Activated CD4-positive, alpha-beta T cell treated with anti-CD3 and anti-CD28 coated beads for 1 hour (primary cell): ENCODE results near the gene MUC20.
"Not testable (repeated sequence)": the region's sequence is repeated elsewhere in the genome, so short reads cannot be mapped to it uniquely, and the experiment has no call there.

ENCODE experiments used
- DNase-seq: peaks from one replicate; pipeline ENCODE4 v3.0.0-alpha.2; 2020

The MUC20 gene

DNA sequence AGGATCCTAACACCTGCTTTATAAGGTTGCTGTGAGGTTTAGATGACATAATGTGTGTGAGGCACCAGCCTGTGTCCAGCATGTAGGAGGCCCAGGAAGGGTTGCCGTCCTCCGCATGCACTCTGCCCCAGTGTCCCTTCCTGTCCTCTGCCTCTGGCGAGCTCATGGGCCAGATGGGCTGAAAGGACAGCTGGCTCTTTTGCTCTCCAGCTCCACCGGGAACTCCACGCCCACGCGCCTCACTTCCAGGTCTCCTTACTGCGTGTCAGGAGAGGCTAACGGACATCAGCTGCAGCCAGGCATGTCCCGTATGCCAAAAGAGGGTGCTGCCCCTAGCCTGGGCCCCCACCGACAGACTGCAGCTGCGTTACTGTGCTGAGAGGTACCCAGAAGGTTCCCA lies 12.2 kb downstream of the MUC20 start:
- DNase-seq = no peak

DNA sequence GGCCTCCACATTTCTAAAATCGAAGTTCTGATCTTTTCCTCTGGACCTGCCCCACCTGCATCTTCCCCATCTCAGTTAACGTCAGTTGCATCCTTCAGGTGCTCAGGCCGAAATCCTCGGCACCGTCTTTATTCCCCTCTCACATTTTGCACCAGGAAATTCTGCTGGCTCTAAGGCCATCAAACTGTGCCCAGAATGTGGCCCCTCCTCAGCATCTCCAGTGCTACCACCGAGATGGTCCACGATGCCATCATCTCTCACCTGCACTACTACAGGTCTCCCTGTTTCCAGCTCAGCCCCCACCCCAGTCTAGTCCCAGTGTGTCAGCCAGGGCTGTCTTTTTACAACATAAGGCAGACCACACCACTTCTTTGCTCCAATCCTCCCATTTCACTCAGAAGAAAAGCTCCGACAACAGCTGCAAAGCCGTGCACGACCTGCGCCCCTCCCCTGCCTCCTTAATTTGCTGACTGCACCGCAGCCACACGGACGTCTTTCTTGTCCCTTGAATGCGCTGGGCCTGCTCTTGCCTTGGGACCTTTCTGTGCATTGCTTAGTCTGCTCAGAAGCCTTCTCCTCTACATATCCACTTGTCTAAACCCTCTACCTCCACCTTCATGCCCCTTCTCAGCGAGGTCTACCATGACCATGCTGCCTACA lies 14.4 kb downstream of the MUC20 start:
- DNase-seq = no peak

DNA sequence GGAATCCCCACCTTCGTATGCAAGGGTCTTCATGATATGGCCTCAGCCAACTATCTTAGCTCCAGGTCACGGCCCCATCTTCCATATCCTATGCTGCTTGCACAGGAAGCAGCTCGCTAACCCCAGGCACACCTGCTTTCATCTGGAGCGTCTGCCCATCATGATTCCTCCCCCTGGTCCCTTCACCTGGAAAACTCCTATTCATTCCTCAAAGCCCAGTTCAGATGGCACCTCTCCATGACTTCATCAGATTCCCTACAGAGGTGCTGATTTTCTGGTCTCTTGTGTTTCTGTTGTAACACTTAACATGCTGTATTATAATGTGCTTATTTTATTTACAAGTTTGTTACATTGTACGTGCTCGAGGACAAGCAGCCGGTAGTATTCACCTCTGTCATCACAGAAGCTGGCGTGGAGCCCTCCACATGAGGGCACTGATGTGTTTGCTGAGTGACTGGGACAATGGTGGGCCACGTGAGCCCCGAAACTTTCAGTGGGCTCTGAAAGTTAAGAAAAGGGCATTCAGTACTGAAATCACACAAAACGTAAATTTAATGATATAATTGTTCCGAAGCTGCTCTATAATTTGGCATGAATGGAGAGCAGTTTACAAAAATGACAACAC lies 16.2 kb downstream of the MUC20 start:
- DNase-seq = no peak

DNA sequence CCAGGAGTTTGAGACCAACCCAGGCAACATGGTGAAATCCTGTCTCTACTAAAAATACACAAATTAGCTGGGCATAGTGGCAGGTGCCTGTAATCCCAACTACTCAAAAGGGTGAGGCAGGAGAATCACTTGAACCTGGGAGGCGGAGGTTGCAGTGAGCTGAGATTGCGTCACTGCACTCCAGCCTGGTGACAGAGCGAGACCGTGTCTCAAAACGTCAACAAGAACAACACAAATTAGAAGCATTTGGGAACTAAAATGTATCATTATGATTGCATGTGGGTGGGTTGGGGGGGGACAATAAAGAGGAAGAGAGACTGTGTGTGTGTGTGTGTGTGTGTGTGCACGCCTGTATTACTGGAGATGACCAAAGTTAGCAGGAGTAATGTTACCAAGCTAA lies 17.0 kb downstream of the MUC20 start:
- not testable (repeated sequence) for DNase-seq

DNA sequence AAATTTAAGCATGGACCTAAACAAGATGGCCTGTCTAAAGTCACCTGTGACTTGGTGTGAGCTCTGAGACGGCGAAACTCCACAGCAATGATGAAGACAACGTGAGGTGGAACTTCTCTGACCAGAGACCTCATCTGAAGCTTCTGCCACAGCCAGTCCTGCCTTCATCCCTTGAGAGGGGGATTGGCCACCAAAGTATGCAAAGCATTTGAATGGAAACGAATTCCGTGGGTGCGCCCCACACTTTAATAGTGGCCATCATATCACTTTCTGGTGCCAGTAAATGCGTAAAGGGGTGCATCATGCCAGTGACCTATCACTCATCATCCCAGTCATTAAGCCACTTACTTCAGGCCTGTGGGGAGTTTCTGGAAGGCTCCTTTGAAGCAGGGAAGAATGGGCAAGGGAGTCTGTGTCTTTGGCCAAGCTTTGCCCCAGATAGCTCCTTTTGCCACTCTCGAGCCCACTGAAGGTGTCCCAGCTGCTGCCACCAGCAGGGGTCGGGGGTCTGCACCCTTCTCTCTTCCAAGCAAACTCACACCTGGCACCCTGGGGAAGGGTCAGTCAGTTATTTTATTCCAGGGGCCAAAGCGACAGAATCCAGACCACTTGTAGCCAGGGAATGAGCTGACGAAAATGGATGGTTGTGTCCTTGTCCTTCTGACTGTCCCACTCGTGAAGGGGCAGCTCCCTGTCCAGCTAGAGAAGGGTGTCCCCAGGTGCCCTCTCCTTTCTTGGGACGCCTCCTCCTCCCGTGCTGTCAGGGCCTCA lies 17.7 kb downstream of the MUC20 start:
- no peak for DNase-seq

DNA sequence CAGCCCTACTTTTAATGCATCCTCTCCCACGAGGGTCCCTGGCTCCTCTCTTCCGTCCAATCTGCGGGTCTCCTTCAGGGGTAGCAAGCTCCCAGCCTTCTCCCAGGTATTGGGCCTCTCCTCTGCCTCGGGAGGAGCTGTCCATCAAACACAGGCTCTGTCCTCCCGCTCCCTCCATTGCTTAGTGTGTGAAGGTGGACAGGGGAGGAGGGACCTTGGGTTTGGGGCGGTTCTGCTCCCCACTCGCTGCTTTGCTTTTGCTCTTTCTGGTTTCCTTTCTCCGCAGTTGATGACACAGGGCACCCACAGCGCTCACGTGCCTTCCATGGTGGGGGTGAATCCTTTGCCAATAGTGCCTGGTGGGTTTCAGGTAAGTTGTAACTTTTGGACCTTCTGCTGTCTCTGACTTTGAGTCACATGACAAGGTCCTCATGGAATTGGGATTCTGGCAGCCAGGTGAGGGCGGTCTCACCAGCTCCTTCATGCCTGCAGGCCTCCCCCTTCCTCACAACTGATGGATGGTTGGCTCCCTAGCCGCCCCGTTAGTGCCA lies 18.9 kb downstream of the MUC20 start:
- DNase-seq = no peak

DNA sequence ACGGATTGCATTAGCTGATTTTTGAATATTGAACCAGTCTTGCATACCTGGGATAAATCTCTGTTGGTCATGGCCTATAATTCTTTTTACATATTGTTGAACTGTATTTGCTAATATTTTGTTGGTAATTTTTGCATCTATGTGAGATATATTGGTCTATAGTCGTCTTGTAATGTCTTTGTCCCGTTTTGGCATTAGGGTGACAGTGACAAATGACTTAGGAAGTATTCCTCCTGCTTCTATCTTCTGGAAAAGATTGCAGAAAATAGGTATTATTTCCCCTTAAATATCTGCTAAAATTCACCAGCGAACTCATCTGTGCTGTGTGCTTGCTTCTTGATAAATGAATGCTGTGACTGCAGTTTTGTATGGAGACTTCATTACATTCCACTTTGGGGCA lies 23.7 kb downstream of the MUC20 start:
- no peak for DNase-seq

DNA sequence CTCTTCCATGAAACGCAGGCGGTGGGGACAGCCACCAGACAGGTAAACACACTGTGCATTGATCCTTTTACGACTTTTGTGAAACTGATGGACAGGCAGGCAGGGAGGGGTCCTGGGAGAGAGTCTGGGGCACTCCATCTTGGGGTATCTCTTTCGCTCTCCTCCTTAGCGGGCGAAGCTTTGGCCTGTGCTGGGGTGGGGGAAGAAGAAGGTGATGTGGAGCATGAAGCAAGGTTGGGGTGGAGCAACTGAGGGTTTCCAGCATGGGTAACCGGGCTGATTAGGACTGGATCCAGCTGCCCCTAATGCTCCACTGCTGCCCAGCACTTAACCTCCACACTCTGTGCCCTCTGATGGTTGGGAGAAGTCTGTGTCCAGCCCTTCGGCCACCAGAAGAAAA lies 25.6 kb downstream of the MUC20 start:
- DNase-seq = no peak

DNA sequence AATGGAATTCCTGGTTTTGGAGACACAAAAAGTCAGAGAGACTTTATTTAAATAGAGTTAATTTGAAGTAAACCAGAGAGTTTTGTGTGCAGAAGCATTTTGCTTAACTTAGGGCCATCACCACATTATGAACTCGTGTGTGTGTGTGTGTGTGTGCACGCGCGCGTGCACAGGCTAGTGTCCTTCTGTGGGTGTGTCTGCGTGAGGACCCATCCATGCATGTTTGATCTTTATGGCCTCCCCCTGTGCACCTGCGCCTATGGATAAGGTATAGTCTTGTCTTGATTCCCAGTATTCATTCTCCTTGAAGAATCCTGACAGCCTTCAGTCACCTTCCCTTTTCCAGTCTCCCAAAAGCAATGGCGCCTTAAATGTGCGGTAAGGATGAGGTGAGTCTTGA lies 26.0 kb downstream of the MUC20 start:
- DNase-seq = no peak

DNA sequence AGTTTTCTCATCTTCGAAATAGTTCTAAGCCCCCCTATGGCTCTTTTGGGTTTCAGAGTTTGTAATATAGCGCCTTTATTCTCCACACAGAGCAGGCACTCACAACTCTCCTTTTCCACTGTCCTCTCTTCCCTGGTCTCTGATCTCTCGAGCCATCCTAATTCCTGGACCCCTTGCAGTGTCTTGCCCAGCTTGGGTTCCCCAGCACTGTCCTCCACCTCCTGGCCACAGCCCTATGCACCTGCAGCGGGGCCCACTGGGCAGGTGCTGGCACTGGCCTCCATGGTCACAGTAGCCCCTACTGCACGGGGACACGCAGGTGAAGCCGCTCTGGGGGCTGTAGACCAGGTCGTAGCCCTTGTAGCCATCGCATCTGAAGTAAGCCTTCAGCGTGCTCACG lies 27.9 kb downstream of the MUC20 start:
- DNase-seq = no peak

DNA sequence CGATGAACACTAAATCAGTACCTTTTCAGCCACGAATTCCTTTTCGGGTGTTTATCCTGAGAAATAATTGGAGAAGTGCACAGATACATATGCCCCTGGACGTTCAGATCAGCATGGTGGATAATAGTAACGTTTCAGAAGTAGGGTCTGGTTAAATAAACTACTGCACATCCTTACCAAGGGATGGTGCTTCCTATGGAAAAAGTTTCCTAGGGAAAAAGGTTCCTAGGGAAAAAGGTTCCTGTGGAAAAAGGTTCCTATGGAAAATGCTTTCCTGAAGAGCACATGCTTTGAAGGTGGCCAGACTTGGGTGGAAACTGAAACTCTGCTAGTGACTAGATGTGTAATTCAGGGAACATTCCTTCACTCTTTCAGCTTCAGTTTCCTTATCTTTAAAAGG lies 28.3 kb downstream of the MUC20 start:
- not testable (repeated sequence) for DNase-seq

DNA sequence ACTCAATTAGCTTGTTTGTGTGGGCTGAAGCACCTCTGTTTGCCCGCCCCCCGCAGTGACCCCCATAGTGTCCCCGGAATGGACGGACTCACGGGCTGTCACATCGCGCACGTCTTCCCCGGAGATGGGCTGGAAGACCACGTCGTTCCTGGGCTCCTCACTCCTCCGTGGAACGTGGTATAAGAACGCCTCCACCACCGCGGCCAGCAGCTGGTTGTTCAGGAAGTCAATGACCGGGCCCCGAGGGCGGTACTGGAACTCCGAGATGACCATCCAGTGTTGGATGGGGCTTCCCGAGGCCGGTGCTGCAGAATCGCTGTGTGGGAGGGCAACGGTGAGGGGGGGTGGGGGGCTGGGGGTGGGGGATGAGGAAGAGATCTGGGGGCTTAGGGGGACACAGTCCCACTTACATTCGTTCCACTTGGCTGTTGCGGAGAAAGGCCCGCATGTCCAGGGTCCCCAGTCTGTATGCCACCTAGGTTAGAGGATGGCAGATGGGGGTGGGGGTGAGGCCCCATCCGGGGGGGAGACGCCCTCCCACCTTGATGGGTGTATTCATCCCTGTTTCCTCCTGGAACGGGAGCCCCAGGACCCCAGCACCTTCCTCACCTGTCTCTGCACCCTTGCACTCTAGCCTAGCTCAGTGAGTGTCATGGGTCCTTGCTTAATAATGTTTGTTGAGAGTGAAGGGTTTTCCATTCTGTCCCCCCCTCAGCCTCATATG lies 30.2 kb downstream of the MUC20 start:
- no peak for DNase-seq

DNA sequence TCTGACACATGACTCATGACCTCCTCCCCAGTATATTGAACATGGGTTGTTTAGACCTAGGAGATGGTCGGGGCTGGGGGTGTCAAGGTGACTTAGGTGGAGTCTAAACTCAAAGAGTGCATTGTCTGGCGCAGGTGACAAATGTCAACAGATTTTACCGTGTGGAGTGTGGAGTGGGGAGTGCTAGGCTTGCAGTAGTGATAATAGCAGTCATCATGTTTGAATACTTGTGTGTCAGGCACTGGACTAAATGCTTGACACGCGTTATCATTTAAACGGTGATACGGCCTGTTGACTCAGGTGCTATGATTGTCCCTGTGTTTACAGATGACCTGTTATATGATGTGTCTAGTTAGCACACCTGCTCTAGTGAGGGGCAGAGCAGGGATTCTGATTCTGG lies 30.8 kb downstream of the MUC20 start:
- no peak for DNase-seq

DNA sequence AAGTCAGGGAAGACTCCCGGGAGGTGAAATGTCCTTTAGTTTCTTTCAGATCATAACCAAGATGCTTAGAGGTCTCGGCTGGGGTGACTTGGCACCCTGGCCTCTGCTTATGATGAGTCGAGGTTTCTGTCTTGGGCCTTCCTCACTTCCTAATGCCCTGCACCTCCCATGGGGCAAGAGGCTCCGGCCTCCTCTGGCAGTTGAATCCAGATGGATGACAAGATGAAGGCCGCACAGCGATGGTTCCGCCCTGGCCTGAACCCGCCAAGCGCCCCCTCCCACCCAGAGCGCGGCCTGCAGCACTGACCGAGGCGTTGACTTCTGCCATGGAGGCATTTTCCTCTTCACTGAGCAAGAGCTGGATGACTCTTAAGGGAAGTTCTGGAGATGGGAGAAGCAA lies 31.3 kb downstream of the MUC20 start:
- DNase-seq = no peak

DNA sequence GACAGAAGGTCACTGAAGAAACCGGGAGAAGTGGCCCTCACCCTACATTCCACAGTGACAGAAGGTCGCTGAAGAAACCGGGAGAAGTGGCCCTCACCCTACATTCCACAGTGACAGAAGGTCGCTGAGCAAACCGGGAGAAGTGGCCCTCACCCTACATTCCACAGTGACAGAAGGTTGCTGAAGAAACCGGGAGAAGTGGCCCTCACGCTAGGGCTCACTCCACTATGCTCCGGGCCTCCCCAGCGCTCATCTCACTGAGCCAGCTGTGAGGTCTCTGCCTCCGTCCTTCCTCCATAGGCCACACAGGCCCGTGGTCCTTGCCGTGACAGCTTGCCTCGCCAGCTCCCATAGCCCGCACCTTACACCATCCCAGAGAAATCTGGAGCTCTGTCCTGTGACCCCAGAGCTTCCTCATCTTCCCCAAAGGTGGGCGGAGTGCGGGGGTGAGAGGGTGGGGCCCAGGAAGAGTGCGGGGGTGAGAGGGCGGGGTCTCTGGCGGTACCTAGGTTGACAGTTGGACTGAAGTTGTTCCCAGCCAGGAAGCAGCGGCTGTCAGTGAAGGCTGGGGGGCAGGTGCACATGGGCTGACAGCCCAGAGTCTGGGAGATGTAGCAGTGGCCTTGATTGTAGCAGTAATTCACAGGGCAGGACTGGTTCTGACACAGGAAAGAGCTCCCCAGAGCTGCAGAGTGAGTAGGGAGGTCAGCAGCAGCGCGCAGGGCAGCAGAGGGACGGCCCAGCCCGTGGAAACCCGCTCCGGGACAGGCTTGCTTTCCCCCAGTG lies 32.0 kb downstream of the MUC20 start:
- DNase-seq = no peak

DNA sequence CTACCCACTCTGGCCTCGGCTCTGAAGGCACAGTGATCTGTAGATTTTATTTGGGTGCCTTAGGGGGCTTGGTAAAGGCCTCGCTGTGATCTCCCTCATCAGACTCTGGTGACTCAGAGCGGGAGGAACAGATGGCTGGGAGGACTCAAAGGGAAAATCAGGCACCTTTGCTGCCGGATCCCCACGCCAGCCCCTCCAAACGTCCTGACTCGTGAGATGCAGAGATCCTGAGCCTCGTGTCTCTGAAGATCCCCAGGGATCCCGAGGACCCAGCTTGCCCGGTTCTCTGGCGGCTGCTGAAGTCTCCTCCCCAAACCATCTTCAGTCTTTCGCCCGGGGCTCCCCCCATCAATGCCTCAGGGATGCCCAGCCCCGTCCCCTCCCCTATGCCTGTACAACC lies 32.8 kb downstream of the MUC20 start:
- DNase-seq = no peak

DNA sequence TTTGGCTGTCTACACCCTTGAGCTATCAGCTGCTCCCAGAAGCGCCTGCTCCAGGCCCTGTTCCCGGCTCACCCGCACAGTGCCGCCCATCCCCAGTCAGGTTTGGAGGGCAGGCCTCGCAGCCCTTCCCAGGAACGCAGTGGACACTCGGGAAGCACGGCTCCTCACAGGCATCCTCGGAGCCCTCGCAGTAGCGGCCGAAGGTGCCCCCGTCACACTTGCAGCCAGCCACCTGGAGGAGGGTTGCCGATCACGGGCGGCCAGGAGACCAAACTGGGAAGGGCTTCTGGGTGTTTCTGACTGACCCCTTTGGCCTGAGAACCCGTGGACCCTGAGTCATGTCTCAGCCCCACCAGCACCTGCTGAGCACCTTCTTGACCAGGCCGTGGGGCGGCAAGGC lies 33.4 kb downstream of the MUC20 start:
- no peak for DNase-seq

DNA sequence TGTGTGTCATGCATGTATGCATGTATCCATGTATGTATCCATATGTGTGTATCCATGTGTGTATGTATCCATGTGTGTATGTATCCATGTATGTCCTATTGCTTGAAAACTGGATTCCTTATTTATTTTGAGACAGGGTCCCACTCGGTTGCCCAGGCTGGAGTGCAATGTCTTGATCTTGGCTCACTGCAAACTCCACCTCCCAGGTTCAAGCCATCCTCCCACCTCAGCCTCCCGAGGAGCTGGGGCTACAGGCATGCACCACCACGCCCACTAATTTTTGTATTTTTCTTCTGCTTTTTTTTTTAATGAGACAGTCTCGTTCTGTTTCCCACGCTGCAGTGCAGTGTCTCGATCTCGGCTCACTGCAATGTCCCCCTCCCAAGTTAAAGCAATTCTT lies 34.1 kb downstream of the MUC20 start:
- no peak for DNase-seq

DNA sequence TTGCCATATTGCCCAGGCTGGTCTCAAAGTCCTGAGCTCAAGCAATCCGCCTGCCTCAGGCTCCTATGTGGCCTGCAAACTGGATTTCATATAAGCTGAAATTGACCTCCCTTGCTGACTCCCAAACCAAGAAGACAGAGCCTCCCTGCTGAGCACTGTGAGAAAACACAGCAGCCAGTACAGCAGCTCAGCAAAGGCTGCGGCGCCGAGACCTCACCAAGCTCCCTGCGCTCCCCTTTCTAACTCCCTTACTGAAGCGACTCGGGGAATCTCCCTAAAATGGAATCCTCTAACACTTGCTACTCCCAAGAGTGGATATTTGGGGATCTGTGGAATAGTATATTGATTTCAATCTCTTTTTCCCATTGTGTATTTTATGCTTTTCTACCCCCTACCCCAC lies 34.6 kb downstream of the MUC20 start:
- no peak for DNase-seq

DNA sequence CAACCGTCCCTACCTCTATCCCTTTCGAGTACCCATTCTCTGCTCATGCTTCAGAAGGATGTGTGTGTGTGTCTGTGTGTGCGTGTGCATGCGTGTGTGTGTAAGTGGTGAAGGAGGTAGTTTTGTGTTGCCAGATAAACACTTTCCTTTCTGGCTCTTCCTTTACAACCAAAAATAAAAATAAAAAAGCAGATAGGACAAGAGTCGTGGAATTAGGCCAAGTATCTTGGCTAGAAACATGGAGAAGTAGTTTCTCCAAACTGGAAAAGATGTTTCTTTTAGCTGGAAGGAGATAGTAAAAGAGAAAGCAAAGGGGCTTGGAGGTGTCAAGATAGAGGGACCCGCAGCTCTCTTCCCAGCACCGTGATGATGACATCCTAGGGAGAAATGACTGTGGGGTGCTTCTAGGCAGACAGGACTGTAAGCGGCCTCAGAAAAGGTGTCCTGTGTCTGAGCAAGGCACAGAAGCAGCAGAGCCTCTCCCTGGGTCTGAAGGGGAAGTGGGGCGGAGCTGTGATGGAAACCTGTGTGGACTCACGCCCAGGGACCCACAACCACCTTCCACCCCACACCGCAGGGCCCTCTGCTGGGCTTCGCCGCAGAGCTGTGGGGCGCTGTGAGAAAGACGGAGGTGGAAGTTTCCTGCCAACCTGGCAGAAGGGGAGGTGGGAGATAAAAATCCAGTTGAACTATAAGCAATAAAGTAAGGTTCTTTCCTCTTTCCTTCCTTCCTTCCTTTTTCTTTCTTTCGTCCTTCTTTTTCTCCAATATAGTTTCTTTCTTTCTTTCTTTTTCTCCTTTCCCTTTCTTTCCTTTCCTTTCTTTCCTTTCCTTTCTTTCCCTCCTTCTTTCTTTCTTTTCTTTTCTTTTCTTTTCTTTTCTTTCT lies 35.3 kb downstream of the MUC20 start:
- no peak for DNase-seq

DNA sequence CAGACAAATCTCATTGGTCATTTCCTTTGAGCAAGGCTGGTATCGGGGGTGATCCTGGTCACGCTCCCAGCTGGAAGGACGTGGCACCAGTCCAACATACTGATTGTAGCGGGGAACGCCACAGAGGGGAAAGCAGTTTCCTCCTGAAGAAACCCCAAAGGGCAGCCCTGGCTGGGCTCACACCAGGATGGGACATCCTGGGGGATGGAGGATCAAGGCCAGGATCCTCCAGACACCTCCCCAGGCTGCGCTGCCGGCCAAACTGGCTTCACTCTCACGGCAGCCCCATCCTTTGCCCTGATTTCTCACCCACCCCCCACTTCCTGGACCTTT lies 36.6 kb downstream of the MUC20 start:
- DNase-seq = no peak

DNA sequence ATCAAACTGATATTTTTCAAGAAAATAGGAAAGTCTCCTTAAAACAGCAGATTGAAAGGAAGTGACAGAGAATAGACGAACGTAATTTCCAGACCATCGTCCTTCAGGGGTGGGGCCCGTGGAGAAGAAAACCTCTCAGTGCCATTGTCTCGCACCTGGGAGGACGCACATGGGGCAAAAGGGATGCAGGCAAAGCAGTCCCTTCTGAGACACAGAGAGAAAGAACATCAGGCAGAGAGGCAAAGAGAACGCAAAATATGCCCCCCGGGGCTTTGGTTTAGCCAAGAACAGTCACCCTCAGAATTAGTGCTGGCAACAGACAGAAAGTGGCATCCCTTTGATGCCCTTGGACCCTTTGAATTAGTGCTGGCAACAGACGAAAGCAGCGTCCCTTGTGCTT lies 37.0 kb downstream of the MUC20 start:
- no peak for DNase-seq
